NCI-H345 treated with DMSO at 0.1 percent for 48 hours (cell line): Measurements from ENCODE around the gene FRMD8.
"Not testable (repeated sequence)": the region's sequence is repeated elsewhere in the genome, so short reads cannot be mapped to it uniquely, and the experiment has no call there.

Experiments
- DNase-seq: peaks from one replicate; lab custom pipeline; 2025; ENCODE audit not compliant: unreplicated experiment; lab: John Stamatoyannopoulos, UW

Gene FRMD8

GRCh38 chr11:65413077-65413664 is 26.7 kb downstream of the FRMD8 start:
- DNase-seq, result not testable (repeated sequence)

DNA sequence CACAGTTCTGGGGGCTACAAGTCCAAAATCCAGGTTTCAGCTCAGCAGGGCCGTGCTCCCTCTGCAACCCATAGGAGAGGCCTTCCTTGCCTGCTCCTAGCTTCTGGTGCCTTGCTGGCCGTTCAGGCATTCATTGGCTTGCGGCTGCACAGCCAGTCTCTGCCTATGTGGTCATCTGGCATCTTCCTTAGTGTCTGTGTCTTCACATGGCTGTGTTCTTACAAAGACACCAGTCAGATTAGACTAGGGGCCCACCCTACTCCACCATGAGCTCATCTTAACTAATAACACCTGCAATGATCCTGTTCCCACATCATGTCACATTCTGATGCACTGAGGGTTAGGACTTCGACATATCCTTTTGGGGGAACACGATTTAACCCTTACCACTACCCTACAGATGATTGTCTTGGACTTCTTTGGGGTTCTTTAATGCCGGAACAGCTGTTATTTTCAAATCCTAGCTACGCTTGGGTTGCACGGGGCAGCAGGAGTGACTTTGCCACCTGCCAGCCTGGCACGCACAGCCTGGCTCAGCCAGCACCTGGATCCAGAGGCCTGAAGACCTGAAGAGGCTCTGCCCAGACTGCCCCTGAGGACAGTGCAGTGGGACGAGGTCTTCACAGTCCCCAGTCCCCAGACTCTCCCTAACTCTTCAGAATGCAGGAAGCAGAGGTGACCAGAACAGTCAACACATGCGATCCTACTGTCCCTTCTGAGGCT is 28.5 kb downstream of the FRMD8 start:
- DNase-seq, result no peak

- no peak for DNase-seq
Observed at GRCh38 chr11:65415499-65416340, 29.3 kb downstream of the FRMD8 start.

- peak; percentile 52 for DNase-seq
Observed at GRCh38 chr11:65416341-65416824, 29.9 kb downstream of the FRMD8 start.

DNA sequence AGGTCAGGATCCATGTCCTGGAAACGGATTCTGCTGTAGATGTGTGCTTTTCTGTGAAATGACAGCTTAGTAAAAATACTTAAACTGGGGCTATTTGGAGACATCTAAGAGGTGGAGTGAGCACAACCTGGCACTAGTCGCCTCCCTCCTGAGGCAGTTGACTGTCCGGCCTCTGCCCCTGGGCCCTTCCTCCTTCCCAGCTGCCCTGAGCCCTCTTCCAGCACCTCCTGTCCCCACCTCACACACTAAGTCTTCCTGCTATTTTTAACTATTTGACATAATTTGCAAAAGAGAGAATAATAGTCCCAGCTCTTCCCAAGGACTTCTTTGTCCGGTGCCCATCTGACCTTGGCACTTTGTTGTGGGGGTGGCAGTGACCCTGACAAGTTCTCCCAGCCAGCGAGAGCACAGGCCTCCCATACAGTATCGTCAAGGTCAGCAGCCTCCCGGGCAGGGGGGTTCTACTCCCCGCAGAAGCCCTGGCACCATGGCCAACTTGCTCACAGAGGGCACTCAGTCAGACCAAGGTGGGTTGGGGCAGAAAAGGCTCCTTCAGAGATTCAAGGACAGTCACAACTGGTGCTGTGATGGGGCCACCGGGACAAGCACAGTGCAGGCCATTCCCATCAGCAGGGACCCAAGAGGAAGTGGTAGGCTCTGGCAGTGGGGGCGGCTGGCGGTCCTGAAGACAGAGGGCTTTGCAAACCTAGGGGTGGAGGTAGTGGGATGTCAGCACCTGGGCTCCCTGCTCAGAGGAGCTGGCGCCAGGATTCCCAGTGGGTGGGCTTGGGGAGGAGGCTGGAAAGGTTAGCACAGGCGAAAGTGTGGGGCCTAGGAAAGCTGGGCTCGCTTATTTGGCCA is 30.6 kb downstream of the FRMD8 start:
- DNase-seq, result no peak

GRCh38 chr11:65417702-65418430 is 31.4 kb downstream of the FRMD8 start:
- DNase-seq, result no peak

DNA sequence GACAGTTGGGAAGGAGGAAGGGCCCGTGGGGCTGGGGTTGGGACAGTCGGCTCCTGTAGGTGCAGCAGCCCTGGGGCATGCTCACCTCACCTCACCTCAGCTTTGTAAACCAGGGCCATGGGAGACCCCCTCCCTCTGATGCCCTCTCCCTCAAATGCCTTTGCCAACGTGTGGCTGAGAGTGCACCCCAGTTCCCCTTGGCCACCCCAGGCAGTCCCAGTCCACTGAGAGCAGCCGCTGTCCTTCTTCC is 31.9 kb downstream of the FRMD8 start:
- DNase-seq, result no peak

GRCh38 chr11:65418681-65419459 is 32.4 kb downstream of the FRMD8 start:
- DNase-seq, result peak; percentile 76

DNA sequence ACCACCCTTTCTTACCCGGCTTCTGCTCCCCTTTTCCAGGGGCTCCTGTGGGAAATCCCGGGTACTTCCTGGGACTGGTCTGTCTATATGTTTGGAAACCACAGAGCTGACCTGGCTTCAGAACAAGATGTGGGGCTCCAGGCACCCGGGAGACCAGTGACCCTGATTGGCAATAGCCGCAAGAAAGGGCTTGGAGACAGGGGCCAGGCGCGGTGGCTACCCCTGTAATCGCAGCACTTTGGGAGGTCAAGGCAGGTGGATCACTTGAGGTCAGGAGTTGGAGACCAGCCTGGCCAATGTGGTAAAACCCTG is 33.0 kb downstream of the FRMD8 start:
- no peak for DNase-seq

GRCh38 chr11:65419772-65420481 is 33.5 kb downstream of the FRMD8 start:
- peak; percentile 4 for DNase-seq

- no peak for DNase-seq
Observed at GRCh38 chr11:65420506-65420905, 34.1 kb downstream of the FRMD8 start.

- peak; percentile 64 for DNase-seq
Observed at GRCh38 chr11:65420979-65421793, 34.7 kb downstream of the FRMD8 start.

GRCh38 chr11:65421794-65422632 is 35.6 kb downstream of the FRMD8 start:
- no peak for DNase-seq

- no peak for DNase-seq
Observed at GRCh38 chr11:65422633-65423515, 36.4 kb downstream of the FRMD8 start, which contains the start of gene NEAT1. TSS of gene NEAT1 (plus strand) at chr11:65422798.

DNA sequence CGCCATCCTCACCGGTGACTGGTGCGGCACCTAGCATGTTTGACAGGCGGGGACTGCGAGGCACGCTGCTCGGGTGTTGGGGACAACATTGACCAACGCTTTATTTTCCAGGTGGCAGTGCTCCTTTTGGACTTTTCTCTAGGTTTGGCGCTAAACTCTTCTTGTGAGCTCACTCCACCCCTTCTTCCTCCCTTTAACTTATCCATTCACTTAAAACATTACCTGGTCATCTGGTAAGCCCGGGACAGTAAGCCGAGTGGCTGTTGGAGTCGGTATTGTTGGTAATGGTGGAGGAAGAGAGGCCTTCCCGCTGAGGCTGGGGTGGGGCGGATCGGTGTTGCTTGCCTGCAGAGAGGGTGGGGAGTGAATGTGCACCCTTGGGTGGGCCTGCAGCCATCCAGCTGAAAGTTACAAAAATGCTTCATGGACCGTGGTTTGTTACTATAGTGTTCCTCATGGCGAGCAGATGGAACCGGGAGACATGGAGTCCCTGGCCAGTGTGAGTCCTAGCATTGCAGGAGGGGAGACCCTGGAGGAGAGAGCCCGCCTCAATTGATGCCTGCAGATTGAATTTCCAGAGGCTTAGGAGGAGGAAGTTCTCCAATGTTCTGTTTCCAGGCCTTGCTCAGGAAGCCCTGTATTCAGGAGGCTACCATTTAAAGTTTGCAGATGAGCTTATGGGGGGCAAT is 37.2 kb downstream of the FRMD8 start:
- no peak for DNase-seq
